Measurements from ENCODE around the gene GAL3ST3.
"Not testable (repeated sequence)": the region's sequence is repeated elsewhere in the genome, so short reads cannot be mapped to it uniquely, and the experiment has no call there.

GAL3ST3 gene

DNA sequence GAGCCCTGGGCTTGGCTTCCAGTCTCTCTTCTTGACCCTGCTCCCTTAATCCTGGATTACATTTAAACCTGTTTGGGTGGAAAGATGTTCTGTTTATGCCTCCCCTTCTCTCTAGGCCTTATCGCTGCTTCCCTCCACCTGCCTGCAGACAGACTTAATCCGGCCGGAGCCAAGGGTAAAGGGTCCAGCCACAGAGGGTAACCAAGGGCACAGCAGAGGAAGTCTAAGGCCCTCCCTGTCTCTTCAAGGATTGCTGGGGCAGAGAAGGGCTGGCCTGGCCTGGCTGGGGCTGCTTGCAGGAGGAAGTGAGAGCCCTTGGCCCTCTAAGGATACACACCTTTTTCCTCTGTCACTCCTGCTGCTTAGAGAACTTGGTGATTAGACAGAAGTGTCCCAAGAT lies 2.1 kb downstream of the GAL3ST3 start:
- no peak overlapping the region for H2AFZ ChIP-seq (ENCODE audit: low read depth, low read length)
- H3K9me3 ChIP-seq (ENCODE audit: low read length), result peaks cover 4% of the 10 kb centered on the region
- H3K4me3 ChIP-seq (ENCODE audit: low read length), result no peak overlapping the region
- H3K36me3 ChIP-seq (ENCODE audit: insufficient read depth, low read length), result no peaks in the 10 kb centered on the region
- peaks cover 22% of the 10 kb centered on the region for H3K4me1 ChIP-seq (ENCODE audit: insufficient read depth, low read length)
- no peaks in the 10 kb centered on the region for H3K27me3 ChIP-seq (ENCODE audit: insufficient read depth, low read length)

DNA sequence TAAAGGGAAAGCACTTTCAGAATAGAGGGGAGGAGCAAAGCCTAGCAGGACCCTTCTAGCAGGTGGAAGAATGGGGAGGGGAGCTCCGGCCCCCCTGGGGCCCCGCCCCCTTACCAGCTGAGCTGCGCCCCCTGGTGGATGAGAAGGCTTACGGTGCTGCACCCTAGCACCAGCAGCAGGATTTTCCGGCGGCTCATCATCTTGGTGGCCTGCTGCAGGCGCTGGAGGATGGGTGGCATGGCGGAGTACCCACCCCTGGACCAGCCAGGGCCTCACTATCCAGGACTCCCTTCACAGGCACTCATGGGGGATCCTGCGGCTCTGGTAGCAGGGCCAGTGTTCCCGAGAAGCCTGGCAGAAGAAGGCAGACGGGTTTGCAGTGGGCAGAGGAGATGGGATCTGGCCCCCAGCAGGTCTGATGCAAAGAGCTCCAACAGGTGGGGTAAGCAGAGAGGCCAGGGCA lies 3.8 kb downstream of the GAL3ST3 start:
- Histone ChIP-seq H3K27me3 (ENCODE audit: insufficient read depth, low read length) (no peaks in the 10 kb centered on the region), H3K4me1 (ENCODE audit: insufficient read depth, low read length) (peaks cover 18% of the 10 kb centered on the region), H3K9me3 (ENCODE audit: low read length) (peaks cover 4% of the 10 kb centered on the region), H3K36me3 (ENCODE audit: insufficient read depth, low read length) (no peaks in the 10 kb centered on the region), H3K4me3 (ENCODE audit: low read length) (no peak overlapping the region), H2AFZ (ENCODE audit: low read depth, low read length) (no peak overlapping the region)

DNA sequence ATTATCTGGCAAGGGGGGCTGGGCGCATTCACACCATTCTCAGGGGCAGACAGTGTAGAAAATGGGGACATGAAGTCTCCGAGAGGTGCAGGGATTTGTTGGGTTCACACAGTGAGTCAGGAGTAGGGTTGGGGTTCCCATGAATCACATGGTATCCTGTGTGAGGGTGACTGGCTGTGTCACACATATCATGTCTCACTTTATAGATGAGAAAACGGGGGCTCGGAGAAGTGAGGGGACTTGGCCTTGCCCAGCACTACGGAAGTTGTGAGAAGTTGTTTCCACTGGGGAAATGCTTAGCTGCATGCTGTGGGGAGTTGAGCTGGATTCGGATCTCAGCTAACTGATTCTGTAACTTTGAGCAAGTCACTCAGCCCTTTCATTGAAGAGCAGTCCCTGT lies 4.2 kb downstream of the GAL3ST3 start:
- H3K4me1 ChIP-seq (ENCODE audit: insufficient read depth, low read length), result peaks cover 18% of the 10 kb centered on the region
- H3K4me3 ChIP-seq (ENCODE audit: low read length), result no peak overlapping the region
- H3K36me3 ChIP-seq (ENCODE audit: insufficient read depth, low read length), result no peaks in the 10 kb centered on the region
- no peak overlapping the region for H2AFZ ChIP-seq (ENCODE audit: low read depth, low read length)
- H3K9me3 ChIP-seq (ENCODE audit: low read length), result peaks cover 4% of the 10 kb centered on the region
- H3K27me3 ChIP-seq (ENCODE audit: insufficient read depth, low read length), result no peaks in the 10 kb centered on the region

DNA sequence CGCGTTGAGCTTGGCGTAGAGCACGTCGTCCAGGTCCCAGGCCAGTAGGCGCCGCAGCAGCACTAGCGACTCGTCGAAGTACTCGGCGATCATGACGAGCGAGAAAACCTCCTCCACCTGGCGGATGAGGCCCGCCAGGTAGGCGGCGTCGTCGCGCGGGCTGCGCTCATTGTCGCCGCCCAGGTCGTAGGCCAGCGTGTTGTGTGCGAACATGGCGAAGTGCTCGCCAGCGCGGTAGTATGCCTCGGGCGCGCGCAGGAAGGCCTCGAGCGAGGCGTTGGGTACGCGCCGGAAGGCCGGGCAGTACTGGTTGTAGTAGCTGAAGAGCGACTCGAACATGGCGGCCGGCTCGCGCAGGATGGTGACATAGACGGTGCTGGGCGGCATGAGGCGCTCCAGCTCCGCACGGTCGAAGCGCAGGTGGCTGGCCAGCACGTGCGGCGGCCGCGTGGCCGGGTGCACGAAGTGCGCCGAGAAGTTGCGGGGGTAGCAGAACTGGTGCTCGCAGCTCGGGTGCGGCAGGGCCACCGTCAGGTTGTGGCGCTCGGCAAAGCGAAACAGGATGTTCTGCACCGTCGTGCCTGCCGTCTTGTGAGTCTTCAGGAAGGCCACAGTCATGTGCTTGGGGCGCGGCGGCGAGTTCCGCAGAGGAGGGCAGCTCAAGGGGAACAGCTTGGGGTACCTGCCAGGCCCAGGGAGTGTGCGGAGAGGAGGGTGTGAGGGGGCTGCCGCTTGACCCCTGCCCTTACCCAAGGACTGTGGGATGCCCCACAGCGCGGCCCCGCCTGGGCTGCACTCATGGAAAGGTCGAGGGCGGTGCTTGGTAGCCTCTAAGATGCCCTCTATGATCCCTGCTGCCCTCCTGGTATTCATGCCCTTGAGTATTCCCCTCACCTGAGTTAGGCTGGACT lies 5.7 kb downstream of the GAL3ST3 start:
- no peak overlapping the region for H3K4me3 ChIP-seq (ENCODE audit: low read length)
- no peak overlapping the region for H2AFZ ChIP-seq (ENCODE audit: low read depth, low read length)
- no peaks in the 10 kb centered on the region for H3K36me3 ChIP-seq (ENCODE audit: insufficient read depth, low read length)
- H3K9me3 ChIP-seq (ENCODE audit: low read length), result peaks cover 4% of the 10 kb centered on the region
- peaks cover 10% of the 10 kb centered on the region for H3K4me1 ChIP-seq (ENCODE audit: insufficient read depth, low read length)
- H3K27me3 ChIP-seq (ENCODE audit: insufficient read depth, low read length), result no peaks in the 10 kb centered on the region

DNA sequence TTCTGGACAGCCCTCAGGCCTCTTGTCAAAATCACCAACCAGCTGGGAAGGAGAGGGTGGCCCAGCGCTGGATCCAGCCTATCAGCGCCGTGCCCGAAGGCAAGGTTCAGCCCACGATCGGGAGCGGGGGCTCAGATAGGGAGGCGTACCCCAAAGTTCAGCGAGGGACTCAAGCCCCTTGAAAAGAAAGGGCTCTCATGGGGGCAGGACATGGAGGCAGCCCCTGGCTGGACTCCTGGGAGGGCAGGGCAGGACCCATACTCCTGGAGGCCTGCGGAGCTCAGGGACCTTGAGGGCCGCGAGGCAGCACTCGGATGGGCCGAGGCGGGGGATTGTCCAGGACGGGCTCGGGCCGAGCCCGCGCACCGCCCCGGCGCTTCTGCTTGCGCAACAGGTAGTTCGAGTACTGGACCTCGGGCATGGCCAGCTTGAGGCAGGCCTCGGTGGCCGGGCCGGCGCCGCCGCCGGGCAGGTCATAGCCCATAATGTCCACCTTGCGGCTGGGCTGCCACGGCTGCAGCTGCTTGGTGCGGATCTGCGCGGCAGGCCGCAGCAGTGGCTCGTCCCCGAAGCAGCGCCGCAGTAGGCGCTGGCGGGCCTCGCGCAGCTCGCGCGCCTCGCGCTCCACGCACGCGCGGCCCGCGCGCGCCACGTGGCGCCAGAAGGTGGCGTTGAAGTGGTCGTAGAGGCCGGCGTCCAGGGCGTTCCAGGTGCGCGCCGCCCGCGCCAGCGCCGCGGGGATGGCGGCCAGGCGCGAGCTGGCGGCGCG lies 6.5 kb downstream of the GAL3ST3 start:
- H3K4me1 ChIP-seq (ENCODE audit: insufficient read depth, low read length), result peaks cover 10% of the 10 kb centered on the region
- no peaks in the 10 kb centered on the region for H3K36me3 ChIP-seq (ENCODE audit: insufficient read depth, low read length)

DNA sequence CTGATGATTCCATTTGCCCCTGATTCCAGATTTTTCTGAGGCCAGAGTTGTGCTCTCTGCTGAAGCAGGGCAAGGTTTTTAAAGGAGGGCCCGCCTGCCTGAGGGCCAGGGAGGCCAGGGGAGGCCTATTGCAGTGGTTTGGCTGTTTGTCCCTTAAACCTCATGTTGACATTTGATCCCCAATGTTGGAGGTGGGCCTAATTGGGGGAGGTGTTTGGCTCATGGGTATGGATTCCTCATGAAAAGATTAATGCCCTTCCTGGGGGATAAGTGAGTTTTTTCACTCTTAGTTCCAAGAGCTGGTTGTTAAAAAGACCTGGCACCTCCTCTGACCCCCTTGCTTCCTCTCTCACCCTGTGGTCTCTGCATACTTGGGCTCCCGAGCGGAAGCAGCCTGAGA lies 9.2 kb downstream of the GAL3ST3 start:
- Histone ChIP-seq H3K36me3 (ENCODE audit: insufficient read depth, low read length) (no peaks in the 10 kb centered on the region), H3K27me3 (ENCODE audit: insufficient read depth, low read length) (no peaks in the 10 kb centered on the region), H2AFZ (ENCODE audit: low read depth, low read length) (no peak overlapping the region), H3K9me3 (ENCODE audit: low read length) (peaks cover 10% of the 10 kb centered on the region), H3K4me3 (ENCODE audit: low read length) (no peak overlapping the region), H3K4me1 (ENCODE audit: insufficient read depth, low read length) (peaks cover 7% of the 10 kb centered on the region)

More for the DNA sequence above, 6.5 kb downstream of the GAL3ST3 start:
- no peak overlapping the region for H3K4me3 ChIP-seq (ENCODE audit: low read length)
- H2AFZ ChIP-seq (ENCODE audit: low read depth, low read length), result no peak overlapping the region
- H3K9me3 ChIP-seq (ENCODE audit: low read length), result peaks cover 4% of the 10 kb centered on the region
- no peaks in the 10 kb centered on the region for H3K27me3 ChIP-seq (ENCODE audit: insufficient read depth, low read length)

DNA sequence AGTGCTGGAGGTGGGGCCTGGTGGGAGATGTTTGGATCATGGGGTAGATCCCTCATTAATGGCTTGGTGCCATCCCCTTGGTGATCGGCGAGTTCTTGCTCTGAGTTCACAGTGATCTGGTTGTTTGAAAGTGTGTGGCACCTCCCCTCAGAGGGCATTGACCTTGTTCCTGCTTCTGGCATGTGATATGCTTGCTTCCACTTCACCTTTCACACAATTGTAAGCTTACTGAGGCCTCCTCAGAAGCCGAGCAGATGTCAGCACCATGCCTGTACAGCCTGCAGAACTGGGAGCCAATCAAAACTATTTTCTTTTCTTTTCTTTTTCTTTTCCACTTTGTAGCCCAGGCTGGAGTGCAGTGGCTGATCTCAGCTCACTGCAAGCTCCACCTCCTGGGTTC lies 11.6 kb downstream of the GAL3ST3 start:
- Histone ChIP-seq H2AFZ (ENCODE audit: low read depth, low read length) (no peak overlapping the region), H3K36me3 (ENCODE audit: insufficient read depth, low read length) (no peaks in the 10 kb centered on the region), H3K4me1 (ENCODE audit: insufficient read depth, low read length) (peaks cover 7% of the 10 kb centered on the region), H3K4me3 (ENCODE audit: low read length) (no peak overlapping the region), H3K27me3 (ENCODE audit: insufficient read depth, low read length) (no peaks in the 10 kb centered on the region), H3K9me3 (ENCODE audit: low read length) (peaks cover 6% of the 10 kb centered on the region)

DNA sequence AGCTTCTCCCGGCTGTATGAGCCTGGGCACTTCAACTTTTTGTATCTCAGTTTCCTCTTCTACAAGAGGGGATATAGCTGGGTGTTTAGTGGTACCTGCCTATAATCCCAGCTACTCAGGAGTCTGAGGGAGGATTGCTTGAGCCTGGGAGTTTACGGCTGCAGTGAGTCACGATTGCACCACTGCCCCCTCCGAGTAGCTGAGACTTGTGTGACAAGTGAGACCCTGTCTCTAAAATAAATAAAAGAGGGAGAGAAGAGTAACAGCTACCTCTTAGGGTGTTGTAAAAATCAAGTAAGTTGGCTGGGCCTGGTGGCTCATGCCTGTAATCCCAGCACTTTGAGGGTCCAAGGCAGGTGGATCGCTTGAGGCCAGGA lies 12.6 kb downstream of the GAL3ST3 start:
- Histone ChIP-seq H3K27me3 (ENCODE audit: insufficient read depth, low read length) (no peaks in the 10 kb centered on the region), H3K4me3 (ENCODE audit: low read length) (no peak overlapping the region), H3K9me3 (ENCODE audit: low read length) (peaks cover 6% of the 10 kb centered on the region), H3K4me1 (ENCODE audit: insufficient read depth, low read length) (peaks cover 7% of the 10 kb centered on the region), H3K36me3 (ENCODE audit: insufficient read depth, low read length) (no peaks in the 10 kb centered on the region), H2AFZ (ENCODE audit: low read depth, low read length) (no peak overlapping the region)

DNA sequence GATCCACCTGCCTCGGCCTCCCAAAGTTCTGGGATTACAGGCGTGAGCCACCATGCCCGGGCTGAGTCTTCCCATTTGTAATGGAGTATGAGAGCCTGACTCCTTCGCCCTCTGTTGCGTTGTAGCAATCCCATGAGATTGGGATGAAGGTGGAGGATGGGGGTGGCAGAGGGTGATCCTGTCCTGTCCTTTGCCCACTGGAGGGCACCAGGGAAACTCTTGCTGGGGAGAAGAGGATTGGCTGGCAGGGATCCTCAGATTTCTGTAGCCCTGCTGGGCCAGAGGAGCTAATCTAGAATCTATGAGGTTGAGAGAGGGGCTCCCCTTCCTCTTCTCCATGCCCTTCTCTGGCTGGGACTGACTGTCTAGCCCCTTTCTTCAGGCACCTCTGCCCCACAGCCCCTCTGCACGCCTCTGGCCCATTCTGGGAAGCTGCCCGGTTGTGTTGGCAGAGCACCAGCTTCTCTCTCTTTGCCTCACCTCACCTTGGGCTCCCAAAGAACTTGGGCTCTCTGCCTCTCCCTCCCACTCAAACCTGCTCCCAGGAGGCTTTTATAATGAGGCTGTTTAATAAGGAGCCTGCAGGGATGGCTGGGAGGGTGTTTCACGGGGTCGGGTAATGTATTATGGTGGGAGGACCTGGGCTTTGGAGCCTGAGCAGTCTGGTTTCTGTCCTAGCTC lies 13.2 kb downstream of the GAL3ST3 start:
- Histone ChIP-seq H3K9me3 (ENCODE audit: low read length) (peaks cover 6% of the 10 kb centered on the region), H3K4me1 (ENCODE audit: insufficient read depth, low read length) (peaks cover 2% of the 10 kb centered on the region), H3K36me3 (ENCODE audit: insufficient read depth, low read length) (no peaks in the 10 kb centered on the region), H3K4me3 (ENCODE audit: low read length) (no peak overlapping the region), H3K27me3 (ENCODE audit: insufficient read depth, low read length) (no peaks in the 10 kb centered on the region), H2AFZ (ENCODE audit: low read depth, low read length) (no peak overlapping the region)

DNA sequence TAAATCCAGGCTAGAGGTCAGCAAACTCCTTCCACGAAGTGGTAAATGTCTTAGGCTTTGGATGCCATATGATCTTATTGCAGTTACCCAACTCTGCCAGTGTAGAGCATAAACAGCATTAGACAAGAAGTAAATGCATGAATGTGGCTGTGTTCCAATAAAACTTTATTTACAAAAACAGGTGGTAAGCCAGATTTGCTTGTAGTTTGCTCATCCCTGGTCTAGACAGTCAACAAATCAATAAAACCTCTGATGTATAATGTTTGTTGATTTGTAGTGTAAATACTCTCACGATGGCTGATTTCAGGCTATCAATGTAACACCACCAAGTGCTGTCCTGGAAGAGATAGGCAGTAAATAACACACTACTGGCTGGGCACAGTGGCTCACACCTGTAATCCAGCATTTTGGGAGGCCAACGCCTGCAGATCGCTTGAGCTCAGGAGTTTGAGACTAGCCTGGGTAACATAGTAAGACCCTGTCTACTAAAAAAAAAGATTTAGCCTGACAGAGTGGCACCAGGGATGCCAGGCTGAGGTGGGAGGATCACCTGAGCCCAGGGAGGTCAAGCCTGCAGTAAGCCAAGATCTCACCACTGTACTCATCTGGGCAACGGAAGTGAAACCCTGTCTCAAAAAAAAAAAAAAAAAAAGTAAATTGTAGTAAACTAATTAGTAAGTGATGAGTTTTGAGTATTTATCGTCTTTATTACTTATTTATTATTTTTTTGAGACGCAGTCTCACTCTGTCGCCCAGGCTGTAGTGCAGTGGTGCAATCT lies 15.8 kb downstream of the GAL3ST3 start:
- H3K9me3 ChIP-seq (ENCODE audit: low read length), result peaks cover 6% of the 10 kb centered on the region
- no peak overlapping the region for H2AFZ ChIP-seq (ENCODE audit: low read depth, low read length)
- no peak overlapping the region for H3K4me3 ChIP-seq (ENCODE audit: low read length)
- no peaks in the 10 kb centered on the region for H3K27me3 ChIP-seq (ENCODE audit: insufficient read depth, low read length)
- H3K4me1 ChIP-seq (ENCODE audit: insufficient read depth, low read length), result no peaks in the 10 kb centered on the region
- no peaks in the 10 kb centered on the region for H3K36me3 ChIP-seq (ENCODE audit: insufficient read depth, low read length)

DNA sequence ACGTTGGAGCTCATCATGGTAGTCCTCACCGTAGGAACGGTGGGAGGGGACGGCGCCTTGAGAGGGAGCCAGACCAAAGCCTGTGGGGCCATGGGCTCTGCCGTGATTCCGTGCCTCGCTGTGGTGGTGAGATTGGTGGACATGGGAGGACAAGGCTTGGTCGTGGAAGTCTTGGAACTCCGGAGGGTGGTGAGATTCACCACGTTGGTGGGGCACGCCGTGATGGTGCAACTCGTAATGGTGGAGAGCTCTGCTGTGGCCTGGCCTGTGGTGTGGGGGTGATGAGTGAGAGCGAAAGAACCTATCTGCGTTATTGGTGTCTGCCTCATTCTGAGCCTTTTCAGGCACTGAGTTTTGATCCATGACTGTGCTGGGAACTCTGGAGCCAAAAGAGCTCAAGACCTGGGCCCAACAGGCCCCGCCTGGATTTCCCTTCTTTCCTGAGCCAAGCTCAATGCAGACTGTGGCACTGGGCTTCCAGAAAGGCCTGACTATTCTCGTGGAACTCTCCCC lies 22.9 kb downstream of the GAL3ST3 start, which contains the start of gene CATSPER1:
Gene CATSPER1 (minus strand): TSS at position 463 of the 513 bp plus-strand sequence. CDS start 100 bp downstream, at position 363.
- no peaks in the 10 kb centered on the region for H3K4me1 ChIP-seq (ENCODE audit: insufficient read depth, low read length)
- no peaks in the 10 kb centered on the region for H3K9me3 ChIP-seq (ENCODE audit: low read length)
- no peak within 1 kb of the TSS for H3K4me3 ChIP-seq (ENCODE audit: low read length)
- no peak within 1 kb of the TSS for H2AFZ ChIP-seq (ENCODE audit: low read depth, low read length)
- no peaks in the 10 kb centered on the region for H3K36me3 ChIP-seq (ENCODE audit: insufficient read depth, low read length)
- H3K27me3 ChIP-seq (ENCODE audit: insufficient read depth, low read length), result peaks cover 4% of the 10 kb centered on the region

DNA sequence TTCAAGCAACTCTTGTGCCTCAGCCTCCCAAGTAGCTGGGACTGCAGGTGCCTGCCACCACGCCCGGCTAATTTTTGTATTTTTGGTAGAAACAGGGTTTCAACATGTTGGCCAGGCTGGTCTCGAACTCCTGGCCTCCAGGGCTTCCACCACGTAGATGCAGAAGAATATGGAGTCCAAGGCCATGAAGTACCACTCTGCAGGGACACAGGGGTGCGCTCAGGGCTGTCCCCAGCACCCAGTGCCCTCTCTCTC lies 25.8 kb downstream of the GAL3ST3 start:
- not testable (repeated sequence) for H3K36me3 ChIP-seq (ENCODE audit: insufficient read depth, low read length); H3K4me3 ChIP-seq (ENCODE audit: low read length); H3K4me1 ChIP-seq (ENCODE audit: insufficient read depth, low read length); H3K9me3 ChIP-seq (ENCODE audit: low read length); H2AFZ ChIP-seq (ENCODE audit: low read depth, low read length)
- peaks cover 10% of the 10 kb centered on the region for H3K27me3 ChIP-seq (ENCODE audit: insufficient read depth, low read length)
